GM23338 (cell line): ENCODE results near the gene RAG1. TPM values are rescaled to one million over a fixed set of nuclear protein-coding genes. Genes with fewer than 3 reads are reported as not detected.

Experiments
- ATAC-seq: fragments of 200-7000 bp; cut with Tn5 transposase; 3 replicates; pipeline ENCODE4 v1.9.1; 2020
- DNase-seq: peaks from one replicate; pipeline ENCODE4 v3.0.0-alpha.2; 2015; ENCODE audit warnings: low spot score
- H2AFZ ChIP-seq: fragments of 200-600 bp; sonication (generic); 2 replicates; pipeline ENCODE4 v1.8.0; 2016; ENCODE audit warnings: antibody characterized with exemption, mild to moderate bottlenecking, moderate library complexity
- H3F3A ChIP-seq: fragments of 200-600 bp; sonication (generic); replicated peaks from 2 replicates; pipeline ENCODE4 v1.8.0; 2017; ENCODE audit warnings: antibody characterized with exemption, mixed run types, low read depth
- H3K27ac ChIP-seq: fragments of 200-600 bp; sonication (generic); 2 replicates; pipeline ENCODE4 v1.6.1; 2016; ENCODE audit warnings: low read depth
- H3K27me3 ChIP-seq: fragments of 200-600 bp; sonication (generic); 2 replicates; pipeline ENCODE4 v1.8.0; 2016; ENCODE audit warnings: mild to moderate bottlenecking, mixed run types, moderate library complexity; ENCODE audit not compliant: insufficient read depth
- H3K36me3 ChIP-seq: fragments of 200-600 bp; sonication (generic); 2 replicates; pipeline ENCODE4 v1.8.0; 2016; ENCODE audit warnings: mild to moderate bottlenecking; ENCODE audit not compliant: insufficient read depth
- H3K4me1 ChIP-seq: fragments of 200-600 bp; sonication (generic); 2 replicates; pipeline ENCODE4 v1.8.0; 2016; ENCODE audit warnings: mild to moderate bottlenecking, moderate library complexity; ENCODE audit not compliant: insufficient read depth
- H3K4me2 ChIP-seq: fragments of 200-600 bp; sonication (generic); 2 replicates; pipeline ENCODE4 v1.7.1; 2017; ENCODE audit warnings: mixed run types
- H3K4me3 ChIP-seq: fragments of 200-600 bp; sonication (generic); 2 replicates; pipeline ENCODE4 v1.6.1; 2016; ENCODE audit warnings: mixed run types
- H3K79me2 ChIP-seq: fragments of 200-600 bp; sonication (generic); replicated peaks from 2 replicates; pipeline ENCODE4 v1.8.0; 2017; ENCODE audit warnings: mild to moderate bottlenecking; ENCODE audit not compliant: insufficient read depth
- H3K9me2 ChIP-seq: fragments of 200-600 bp; sonication (generic); 2 replicates; pipeline ENCODE4 v1.8.0; 2017; ENCODE audit not compliant: insufficient read depth
- H4K20me1 ChIP-seq: fragments of 200-600 bp; sonication (generic); replicated peaks from 2 replicates; pipeline ENCODE4 v1.8.0; 2017; ENCODE audit warnings: mild to moderate bottlenecking; ENCODE audit not compliant: insufficient read depth
- H3K27ac Mint-ChIP-seq: 2 replicates; pipeline ENCODE4 v1.8.0; 2020; ENCODE audit warnings: inconsistent platforms, mild to moderate bottlenecking, moderate library complexity, mixed read lengths
- H3K27me3 Mint-ChIP-seq: 3 replicates; pipeline ENCODE4 v1.8.0; 2022; ENCODE audit warnings: low read depth, mild to moderate bottlenecking, moderate library complexity, mixed read lengths, inconsistent platforms; ENCODE audit not compliant: insufficient read depth, poor library complexity
- H3K36me3 Mint-ChIP-seq: 3 replicates; pipeline ENCODE4 v1.8.0; 2021; ENCODE audit warnings: low read depth, mild to moderate bottlenecking, inconsistent platforms, moderate library complexity, mixed read lengths
- H3K4me1 Mint-ChIP-seq: 3 replicates; pipeline ENCODE4 v1.8.0; 2020; ENCODE audit warnings: mild to moderate bottlenecking, inconsistent platforms, mixed read lengths
- H3K4me3 Mint-ChIP-seq: 3 replicates; pipeline ENCODE4 v1.8.0; 2021; ENCODE audit warnings: moderate library complexity, mild to moderate bottlenecking, inconsistent platforms, mixed read lengths
- H3K9me3 Mint-ChIP-seq: 3 replicates; pipeline ENCODE4 v1.8.0; 2020; ENCODE audit warnings: moderate library complexity, mild to moderate bottlenecking, inconsistent platforms, mixed read lengths
- CTCF ChIP-seq, 2 experiments: fragments of 200-600 bp in 1 of 2; sonication (generic) in 1 of 2; conservative IDR thresholded peaks; 2 replicates each; pipeline versions ENCODE4 v1.5.1 to v1.6.1; 2016 to 2017; ENCODE audit warnings: antibody characterized with exemption in 2 of 2, low read depth in 2 of 2, mild to moderate bottlenecking in 2 of 2, moderate library complexity in 1 of 2
- ETS1 ChIP-seq: IDR thresholded peaks from 2 replicates; pipeline ENCODE4 v1.6.1; 2016; ENCODE audit warnings: antibody characterized with exemption
- EZH2phosphoT487 ChIP-seq: fragments of 200-600 bp; sonication (generic); IDR thresholded peaks from one replicate; pipeline ENCODE4 v1.8.1; 2018; ENCODE audit warnings: antibody characterized with exemption; ENCODE audit not compliant: unreplicated experiment
- NANOG ChIP-seq: IDR thresholded peaks from 2 replicates; pipeline ENCODE4 v1.6.1; 2016; ENCODE audit warnings: antibody characterized with exemption, borderline replicate concordance
- POLR2AphosphoS5 ChIP-seq: IDR thresholded peaks from 2 replicates; pipeline ENCODE4 v1.6.1; 2016; ENCODE audit warnings: antibody characterized with exemption, low read depth
- ZNF331 ChIP-seq: fragments of 250-450 bp; sonication (Bioruptor Pico); IDR thresholded peaks from 2 replicates; pipeline ENCODE4 v1.5.0; 2020; ENCODE audit warnings: low read depth, mild to moderate bottlenecking, moderate library complexity
- polyA plus RNA-seq: library from polyadenylated mRNA; unstranded; fragments of >200 nt; fragmentation: Nextera tagmentation; extraction: Ambion mirVana; gene quantifications from 2 replicates; pipeline ENCODE4 v1.2.1, GENCODE V29; 2016
- total RNA-seq: library from RNA; depleted of rRNA; stranded (reverse); fragments of >200 nt; shearing (Covaris generic); gene quantifications from 2 replicates; pipeline ENCODE4 v1.2.3, GENCODE V29; 2014
- TF ChIP-seq, protein P1 (sequence below): IDR thresholded peaks from one replicate; pipeline ENCODE4 v1.6.1; 2018; ENCODE audit warnings: antibody characterized with exemption; ENCODE audit not compliant: unreplicated experiment

Gene RAG1
- total and polyA plus RNA-seq, 2 experiments from 2014 or later: 0.89 to 1.4 TPM

DNA sequence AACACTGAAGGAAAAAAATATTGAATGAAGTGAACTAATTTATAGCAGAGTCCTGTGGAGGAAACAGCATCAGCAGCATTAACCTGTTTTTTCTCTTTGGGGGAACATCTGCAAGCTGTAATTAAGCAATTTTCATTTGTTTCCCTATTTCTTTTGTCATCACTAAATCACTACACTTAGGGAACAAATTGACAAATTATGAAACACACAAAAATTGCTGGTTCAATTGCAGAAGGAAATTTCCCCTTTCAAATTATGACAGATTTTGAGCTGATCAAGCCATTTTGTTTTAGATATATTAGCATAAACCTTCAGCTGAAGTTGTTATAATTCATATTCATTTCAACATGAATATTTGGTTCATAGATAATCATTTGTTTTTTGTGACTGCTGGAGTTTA, 52.4 kb downstream of the RAG1 start (continued):
- TF ChIP-seq, protein P1, sequence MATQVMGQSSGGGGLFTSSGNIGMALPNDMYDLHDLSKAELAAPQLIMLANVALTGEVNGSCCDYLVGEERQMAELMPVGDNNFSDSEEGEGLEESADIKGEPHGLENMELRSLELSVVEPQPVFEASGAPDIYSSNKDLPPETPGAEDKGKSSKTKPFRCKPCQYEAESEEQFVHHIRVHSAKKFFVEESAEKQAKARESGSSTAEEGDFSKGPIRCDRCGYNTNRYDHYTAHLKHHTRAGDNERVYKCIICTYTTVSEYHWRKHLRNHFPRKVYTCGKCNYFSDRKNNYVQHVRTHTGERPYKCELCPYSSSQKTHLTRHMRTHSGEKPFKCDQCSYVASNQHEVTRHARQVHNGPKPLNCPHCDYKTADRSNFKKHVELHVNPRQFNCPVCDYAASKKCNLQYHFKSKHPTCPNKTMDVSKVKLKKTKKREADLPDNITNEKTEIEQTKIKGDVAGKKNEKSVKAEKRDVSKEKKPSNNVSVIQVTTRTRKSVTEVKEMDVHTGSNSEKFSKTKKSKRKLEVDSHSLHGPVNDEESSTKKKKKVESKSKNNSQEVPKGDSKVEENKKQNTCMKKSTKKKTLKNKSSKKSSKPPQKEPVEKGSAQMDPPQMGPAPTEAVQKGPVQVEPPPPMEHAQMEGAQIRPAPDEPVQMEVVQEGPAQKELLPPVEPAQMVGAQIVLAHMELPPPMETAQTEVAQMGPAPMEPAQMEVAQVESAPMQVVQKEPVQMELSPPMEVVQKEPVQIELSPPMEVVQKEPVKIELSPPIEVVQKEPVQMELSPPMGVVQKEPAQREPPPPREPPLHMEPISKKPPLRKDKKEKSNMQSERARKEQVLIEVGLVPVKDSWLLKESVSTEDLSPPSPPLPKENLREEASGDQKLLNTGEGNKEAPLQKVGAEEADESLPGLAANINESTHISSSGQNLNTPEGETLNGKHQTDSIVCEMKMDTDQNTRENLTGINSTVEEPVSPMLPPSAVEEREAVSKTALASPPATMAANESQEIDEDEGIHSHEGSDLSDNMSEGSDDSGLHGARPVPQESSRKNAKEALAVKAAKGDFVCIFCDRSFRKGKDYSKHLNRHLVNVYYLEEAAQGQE: no peak
- TF ChIP-seq ZNF331 (no peak), POLR2AphosphoS5 (no peak), CTCF (conservative IDR thresholded peaks at IDR 0.05; ENCODE audit: low read depth in 2 of 2) (no peak), NANOG (no peak)

DNA sequence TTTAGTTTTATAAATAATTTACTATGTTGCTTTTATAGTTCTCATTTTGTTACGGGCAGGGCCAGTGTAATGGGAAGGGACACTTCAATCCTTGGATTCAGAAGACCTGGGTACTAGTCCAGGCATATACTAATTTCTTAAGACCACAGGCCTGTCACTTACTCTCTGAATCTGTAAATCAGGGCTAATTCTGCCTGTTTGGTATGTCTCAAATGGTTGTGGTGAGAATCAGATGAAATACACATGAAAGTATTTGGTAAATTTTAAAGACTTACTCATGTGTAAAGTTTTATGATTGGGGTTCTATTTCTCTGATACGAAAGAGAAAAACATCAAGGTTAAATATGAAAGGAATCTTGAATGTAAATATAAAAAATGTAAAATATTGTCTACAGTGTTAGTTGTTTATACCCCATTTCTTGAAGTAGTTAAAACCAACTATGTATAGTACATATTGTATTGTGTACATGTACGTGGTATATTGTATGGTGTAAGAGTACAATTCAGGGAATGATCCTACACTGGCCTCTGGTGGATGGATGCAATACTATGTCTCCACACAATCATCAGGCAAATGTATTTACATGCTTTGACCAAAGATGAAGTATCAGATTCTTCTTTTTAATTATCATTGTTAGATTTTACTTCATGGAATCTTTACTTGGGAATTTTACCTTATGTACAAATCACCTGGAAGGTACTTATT, 54.8 kb downstream of the RAG1 start:
- Histone ChIP-seq H3F3A (no peaks in the 10 kb centered on the region), H4K20me1 (0 out of 2 replicates have a peak, but pooled peaks cover 2% of the 10 kb centered on the region), H3K4me1 (no peaks in the 10 kb centered on the region), H3K4me2 (no peak overlapping the region), H2AFZ (no peak overlapping the region), H3K27ac (no peak overlapping the region), H3K27me3 (no peaks in the 10 kb centered on the region), H3K9me2 (no peaks in the 10 kb centered on the region), H3K79me2 (no peaks in the 10 kb centered on the region), H3K36me3 (no peaks in the 10 kb centered on the region), H3K4me3 (no peak overlapping the region)
- H3K9me3 Mint-ChIP-seq: no peaks in the 10 kb centered on the region
- ATAC-seq: 0 out of 3 replicates have a peak, but pooled peaks have one; percentile 26
- DNase-seq: peak; percentile 6
- no peak overlapping the region for H3K27ac Mint-ChIP-seq
- no peak overlapping the region for H3K4me3 Mint-ChIP-seq
- no peaks in the 10 kb centered on the region for H3K4me1 Mint-ChIP-seq
- no peaks in the 10 kb centered on the region for H3K27me3 Mint-ChIP-seq
- TF ChIP-seq EZH2phosphoT487: no peak
- peak; percentile 46 to 47 for TF ChIP-seq CTCF (conservative IDR thresholded peaks at IDR 0.05; ENCODE audit: low read depth in 2 of 2)
- no peak for TF ChIP-seq ETS1
- H3K36me3 Mint-ChIP-seq: no peaks in the 10 kb centered on the region
